HUES6 (cell line): ENCODE data around the gene DCDC2C.
"Not testable (repeated sequence)": the region's sequence is repeated elsewhere in the genome, so short reads cannot be mapped to it uniquely, and the experiment has no call there.

Source experiments
- H3K27ac ChIP-seq: 2 replicates; pipeline ENCODE4 v1.7.0; 2013; ENCODE audit warnings: low read depth, mild to moderate bottlenecking, low read length, inconsistent platforms
- H3K27me3 ChIP-seq: 2 replicates; pipeline ENCODE4 v1.6.1; 2013; ENCODE audit warnings: low read length; ENCODE audit not compliant: control insufficient read depth, insufficient read depth
- H3K36me3 ChIP-seq: 2 replicates; pipeline ENCODE4 v1.6.1; 2013; ENCODE audit warnings: low read length; ENCODE audit not compliant: control insufficient read depth, insufficient read depth
- H3K4me1 ChIP-seq: 2 replicates; pipeline ENCODE4 v1.6.1; 2013; ENCODE audit warnings: low read length; ENCODE audit not compliant: control insufficient read depth, insufficient read depth
- H3K4me3 ChIP-seq: 2 replicates; pipeline ENCODE4 v1.5.1; 2013; ENCODE audit warnings: low read depth, low read length
- H3K9ac ChIP-seq: one replicate; pipeline ENCODE4 v1.6.1; 2013; ENCODE audit warnings: mild to moderate bottlenecking, low read length
- H3K9me3 ChIP-seq: 2 replicates; pipeline ENCODE4 v1.6.1; 2013; ENCODE audit warnings: low read depth, low read length; ENCODE audit not compliant: control insufficient read depth, insufficient read depth

Gene DCDC2C

GRCh38 chr2:3793249-3793648, 89.9 kb downstream of the DCDC2C start:
- Histone ChIP-seq H3K4me3 (no peak overlapping the region), H3K27me3 (no peaks in the 10 kb centered on the region), H3K4me1 (no peaks in the 10 kb centered on the region), H3K9me3 (peaks cover 6% of the 10 kb centered on the region; the same call in 1 of the 2 replicates), H3K27ac (no peak overlapping the region), H3K9ac (no peak overlapping the region), H3K36me3 (no peaks in the 10 kb centered on the region)

DNA sequence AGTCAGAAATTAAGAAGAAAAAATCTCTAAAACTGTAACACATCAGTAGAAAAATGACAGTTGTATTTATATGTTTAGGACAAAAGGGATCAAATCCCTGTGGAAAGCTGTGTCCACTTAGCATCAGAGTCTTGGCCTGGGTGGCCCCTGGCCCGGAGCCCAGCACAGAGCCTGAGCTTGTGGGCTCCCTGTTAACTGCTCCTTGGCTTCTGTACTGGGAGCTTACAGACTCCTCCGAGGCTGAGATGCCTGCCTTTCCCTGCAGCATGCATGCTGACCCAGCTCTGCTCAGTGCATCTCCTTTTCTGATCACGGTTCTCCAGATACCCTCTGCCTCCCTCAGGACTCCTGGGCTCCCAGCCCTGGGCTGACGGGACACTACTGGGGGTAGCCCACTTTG, 98.1 kb downstream of the DCDC2C start:
- Histone ChIP-seq H3K36me3 (no peaks in the 10 kb centered on the region), H3K9ac (no peak overlapping the region), H3K27ac (no peak overlapping the region), H3K4me3 (no peak overlapping the region), H3K27me3 (no peaks in the 10 kb centered on the region), H3K4me1 (no peaks in the 10 kb centered on the region), H3K9me3 (peaks cover 13% of the 10 kb centered on the region; the same call in 1 of the 2 replicates)

DNA sequence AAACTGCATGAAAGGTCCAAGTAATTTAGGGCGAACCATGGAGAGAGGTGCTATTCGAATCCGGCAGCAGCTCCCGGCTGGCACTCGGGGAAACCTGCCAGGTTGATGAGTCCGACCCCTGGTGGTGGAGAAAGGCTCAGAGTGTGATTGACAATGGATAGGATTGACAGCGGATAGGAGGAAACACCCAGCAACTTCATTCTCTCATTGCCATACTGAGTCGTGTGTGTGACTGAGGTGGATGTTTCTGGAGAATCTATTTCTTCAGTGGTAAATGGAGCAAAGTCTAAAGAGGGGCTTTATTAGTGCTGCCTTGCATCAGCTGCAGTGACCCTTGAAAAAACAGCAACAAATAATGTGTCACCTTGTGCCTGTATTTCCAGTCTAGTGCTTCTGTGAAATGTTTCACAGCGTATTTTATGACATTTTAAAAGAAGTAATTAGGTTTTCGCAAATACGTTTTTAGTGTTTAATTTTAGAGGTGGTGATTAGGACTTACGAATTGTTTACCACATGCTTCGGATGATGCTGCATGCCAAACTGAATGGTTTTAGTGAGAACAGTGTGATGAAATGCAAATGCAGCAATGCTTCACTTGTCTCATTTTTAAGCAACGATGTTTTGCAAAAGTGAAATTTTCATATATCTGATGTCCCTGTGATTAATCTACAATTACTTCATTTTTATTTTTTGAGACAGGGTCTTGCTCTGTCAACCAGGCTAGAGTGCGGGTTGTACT, 102.0 kb downstream of the DCDC2C start:
- Histone ChIP-seq H3K36me3 (no peaks in the 10 kb centered on the region), H3K4me3 (no peak overlapping the region), H3K27ac (no peak overlapping the region), H3K9ac (no peak overlapping the region), H3K27me3 (no peaks in the 10 kb centered on the region), H3K9me3 (peaks cover 13% of the 10 kb centered on the region; the same call in 1 of the 2 replicates), H3K4me1 (no peaks in the 10 kb centered on the region)

DNA sequence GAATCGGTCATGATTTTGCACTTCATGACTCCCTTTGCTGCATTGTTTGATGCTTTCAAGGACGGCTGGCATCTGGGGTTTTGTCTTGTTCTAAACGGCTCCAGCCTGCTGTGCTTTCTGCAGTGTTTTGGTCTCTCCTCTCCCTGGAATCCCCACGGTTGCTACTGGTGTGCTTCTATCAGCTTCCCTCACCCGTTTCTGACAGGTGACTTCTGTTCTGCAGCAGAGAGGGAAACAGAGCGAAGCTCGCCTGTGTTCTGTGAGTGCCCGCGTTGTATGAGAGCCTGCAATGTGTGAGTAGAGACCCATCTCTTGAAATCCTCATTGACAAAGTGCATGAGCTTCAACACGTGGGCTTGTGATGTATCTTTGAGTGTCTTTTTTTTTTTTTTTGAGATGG, 102.8 kb downstream of the DCDC2C start:
- Histone ChIP-seq H3K27ac (no peak overlapping the region), H3K36me3 (no peaks in the 10 kb centered on the region), H3K27me3 (no peaks in the 10 kb centered on the region), H3K4me3 (no peak overlapping the region), H3K9ac (no peak overlapping the region), H3K4me1 (no peaks in the 10 kb centered on the region), H3K9me3 (0 out of 2 replicates have a peak, but pooled peaks cover 5% of the 10 kb centered on the region)

DNA sequence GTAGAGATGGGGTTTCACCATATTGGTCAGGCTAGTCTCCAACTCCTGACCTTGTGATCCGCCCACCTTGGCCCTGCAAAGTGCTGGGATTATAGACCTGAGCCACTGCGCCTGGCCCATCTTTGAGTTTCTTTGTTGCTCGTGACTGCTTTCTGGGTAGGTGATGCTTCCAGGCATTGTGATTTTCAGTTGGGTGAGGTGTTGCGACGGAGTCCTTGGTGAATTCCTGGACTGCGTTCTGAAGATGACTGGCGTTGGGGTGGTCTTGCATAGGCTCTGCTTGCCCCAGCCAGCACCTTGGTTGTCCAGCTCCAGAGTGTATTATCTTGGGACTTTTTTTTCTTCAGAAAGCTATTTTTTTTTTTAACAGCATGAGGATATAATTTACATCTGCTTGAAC, 103.4 kb downstream of the DCDC2C start:
- Histone ChIP-seq H3K36me3 (no peaks in the 10 kb centered on the region), H3K9ac (no peak overlapping the region), H3K9me3 (0 out of 2 replicates have a peak, but pooled peaks cover 2% of the 10 kb centered on the region), H3K4me3 (no peak overlapping the region), H3K27ac (no peak overlapping the region), H3K4me1 (no peaks in the 10 kb centered on the region), H3K27me3 (no peaks in the 10 kb centered on the region)

DNA sequence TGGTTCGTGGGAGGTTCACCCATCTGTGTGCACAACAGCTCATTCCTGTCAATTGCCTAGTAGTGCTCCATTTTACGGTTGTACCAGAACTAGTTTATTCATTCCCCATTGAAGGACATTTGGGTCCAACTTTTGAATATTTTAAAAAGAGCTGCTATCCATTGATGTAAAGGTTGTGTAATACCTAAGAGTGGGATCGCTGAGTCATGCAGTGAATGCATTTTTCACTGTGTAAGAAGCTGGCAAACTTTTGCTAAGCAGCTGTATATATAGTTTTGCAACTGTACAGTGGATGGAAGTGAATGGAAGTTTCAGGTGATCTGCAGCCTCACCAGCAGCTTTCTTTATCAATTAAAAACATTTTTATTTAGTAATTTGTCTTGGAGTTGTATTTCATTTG, 104.5 kb downstream of the DCDC2C start:
- Histone ChIP-seq H3K9ac (no peak overlapping the region), H3K36me3 (no peaks in the 10 kb centered on the region), H3K27me3 (no peaks in the 10 kb centered on the region), H3K4me3 (no peak overlapping the region), H3K27ac (no peak overlapping the region), H3K9me3 (no peaks in the 10 kb centered on the region), H3K4me1 (no peaks in the 10 kb centered on the region)

GRCh38 chr2:3814706-3815245, 111.4 kb downstream of the DCDC2C start:
- Histone ChIP-seq H3K4me1 (peaks cover 4% of the 10 kb centered on the region; the same call in 1 of the 2 replicates), H3K36me3 (no peaks in the 10 kb centered on the region), H3K4me3 (no peak overlapping the region), H3K9ac (no peak overlapping the region), H3K9me3 (peaks cover 35% of the 10 kb centered on the region), H3K27me3 (no peaks in the 10 kb centered on the region), H3K27ac (no peak overlapping the region)

DNA sequence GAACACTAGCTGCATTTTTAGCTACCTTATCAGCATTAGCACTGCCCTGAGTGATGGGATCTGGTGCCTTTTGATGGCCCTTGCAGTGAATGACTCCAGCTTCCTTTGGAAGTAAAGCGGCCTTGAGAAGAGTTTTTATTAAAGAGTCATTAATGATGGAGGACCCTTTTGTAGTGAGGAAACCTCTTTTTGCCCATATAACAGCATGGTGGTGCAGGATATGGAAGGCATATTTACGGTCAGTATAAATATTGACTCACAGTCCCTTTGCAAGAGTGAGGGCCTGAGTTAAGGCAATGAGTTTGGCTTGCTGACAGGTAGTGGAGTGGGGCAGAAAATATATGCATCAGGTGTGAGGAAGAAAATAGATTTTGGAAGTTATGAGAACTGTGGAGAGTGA, 113.8 kb downstream of the DCDC2C start:
- H3K27me3 ChIP-seq, H3K27ac ChIP-seq, H3K9ac ChIP-seq, H3K4me3 ChIP-seq, H3K4me1 ChIP-seq, H3K36me3 ChIP-seq: not testable (repeated sequence)
- H3K9me3 ChIP-seq = peaks cover 35% of the 10 kb centered on the region

DNA sequence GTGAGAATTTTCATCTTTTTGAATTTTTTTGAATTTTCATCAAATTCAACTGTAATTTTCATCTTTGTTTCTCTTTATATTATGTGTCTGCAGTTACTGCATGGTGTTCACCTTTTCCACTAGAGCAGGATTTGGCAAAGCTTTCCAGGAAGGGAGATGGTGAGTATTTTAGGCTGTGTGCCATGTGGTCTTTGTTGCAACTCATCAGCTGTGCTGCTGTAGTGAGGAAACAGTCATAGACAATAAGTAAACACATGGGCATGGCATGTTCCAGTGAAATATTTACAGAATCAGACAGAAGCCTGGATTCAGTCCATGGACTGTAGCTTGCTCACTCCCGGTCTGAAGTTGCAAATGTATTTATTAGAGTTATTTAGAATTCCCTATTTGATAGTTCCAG, 120.4 kb downstream of the DCDC2C start:
- Histone ChIP-seq H3K9me3 (0 out of 2 replicates have a peak, but pooled peaks cover 2% of the 10 kb centered on the region), H3K36me3 (no peaks in the 10 kb centered on the region), H3K27me3 (no peaks in the 10 kb centered on the region), H3K9ac (no peak overlapping the region), H3K4me3 (no peak overlapping the region), H3K4me1 (no peaks in the 10 kb centered on the region), H3K27ac (no peak overlapping the region)

GRCh38 chr2:3827673-3828575, 124.5 kb downstream of the DCDC2C start:
- H3K4me1 ChIP-seq = no peaks in the 10 kb centered on the region
- H3K9ac ChIP-seq = no peak overlapping the region
- H3K4me3 ChIP-seq = no peak overlapping the region
- H3K27ac ChIP-seq = no peak overlapping the region
- H3K36me3 ChIP-seq = no peaks in the 10 kb centered on the region
- no peaks in the 10 kb centered on the region; the same call in 1 of the 2 replicates for H3K27me3 ChIP-seq
- peaks cover 3% of the 10 kb centered on the region; the same call in 1 of the 2 replicates for H3K9me3 ChIP-seq

DNA sequence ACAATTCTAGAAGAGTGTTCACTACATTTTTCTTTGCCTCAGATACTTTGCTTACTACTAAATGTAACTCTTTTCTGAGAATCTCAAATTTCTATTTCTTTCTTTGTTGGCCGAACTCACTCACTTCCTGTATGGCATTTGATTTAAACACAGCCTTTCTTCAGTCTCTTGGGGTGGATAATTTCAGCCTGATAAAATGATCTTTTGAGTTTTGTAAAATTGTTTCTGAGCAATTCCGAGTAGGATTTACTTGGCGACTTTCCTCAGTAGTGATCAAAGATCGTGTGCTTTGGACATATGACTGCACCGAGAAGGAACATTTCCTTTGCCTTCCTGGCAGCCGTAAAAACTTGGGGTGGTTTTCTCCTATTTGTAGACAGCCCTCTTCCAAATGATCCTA, 127.4 kb downstream of the DCDC2C start:
- Histone ChIP-seq H3K27ac (no peak overlapping the region), H3K4me1 (no peaks in the 10 kb centered on the region), H3K4me3 (no peak overlapping the region), H3K36me3 (no peaks in the 10 kb centered on the region), H3K9me3 (peaks cover 6% of the 10 kb centered on the region; the same call in 1 of the 2 replicates), H3K27me3 (no peaks in the 10 kb centered on the region; the same call in 1 of the 2 replicates), H3K9ac (no peak overlapping the region)
